ENCODE results near the gene TMEM255B.
"Not testable (repeated sequence)": the region's sequence is repeated elsewhere in the genome, so short reads cannot be mapped to it uniquely, and the experiment has no call there.

The TMEM255B gene

DNA sequence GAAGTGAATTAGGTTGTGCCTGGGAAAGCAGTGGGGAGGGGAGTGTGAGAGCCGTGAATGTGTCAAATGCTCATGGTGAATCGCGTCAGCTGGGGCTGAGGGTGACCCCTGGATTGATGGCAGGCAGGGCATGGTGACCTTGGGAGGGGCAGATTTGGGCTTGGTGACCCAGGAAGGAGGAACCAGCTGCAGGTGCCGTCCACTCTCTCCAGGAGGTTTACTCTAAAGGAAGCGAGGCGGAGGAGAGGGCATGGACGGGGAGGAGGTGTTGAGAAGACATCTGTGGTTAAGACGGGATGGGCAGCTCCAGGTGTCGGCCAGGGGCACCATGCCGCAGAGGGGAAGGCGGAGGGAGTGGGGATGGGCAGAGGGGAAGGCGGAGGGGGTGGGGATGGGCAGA, 28.7 kb downstream of the TMEM255B start:
- in situ Hi-C loops (cut with HindIII; ENCODE audit: low sequenced_read_pairs) = no loop called here
- no peak overlapping the region for H3K4me3 ChIP-seq (ENCODE audit: low read depth, low read length)
- DNase-seq (ENCODE audit: low read depth) = no peak
- TF ChIP-seq, protein P1, sequence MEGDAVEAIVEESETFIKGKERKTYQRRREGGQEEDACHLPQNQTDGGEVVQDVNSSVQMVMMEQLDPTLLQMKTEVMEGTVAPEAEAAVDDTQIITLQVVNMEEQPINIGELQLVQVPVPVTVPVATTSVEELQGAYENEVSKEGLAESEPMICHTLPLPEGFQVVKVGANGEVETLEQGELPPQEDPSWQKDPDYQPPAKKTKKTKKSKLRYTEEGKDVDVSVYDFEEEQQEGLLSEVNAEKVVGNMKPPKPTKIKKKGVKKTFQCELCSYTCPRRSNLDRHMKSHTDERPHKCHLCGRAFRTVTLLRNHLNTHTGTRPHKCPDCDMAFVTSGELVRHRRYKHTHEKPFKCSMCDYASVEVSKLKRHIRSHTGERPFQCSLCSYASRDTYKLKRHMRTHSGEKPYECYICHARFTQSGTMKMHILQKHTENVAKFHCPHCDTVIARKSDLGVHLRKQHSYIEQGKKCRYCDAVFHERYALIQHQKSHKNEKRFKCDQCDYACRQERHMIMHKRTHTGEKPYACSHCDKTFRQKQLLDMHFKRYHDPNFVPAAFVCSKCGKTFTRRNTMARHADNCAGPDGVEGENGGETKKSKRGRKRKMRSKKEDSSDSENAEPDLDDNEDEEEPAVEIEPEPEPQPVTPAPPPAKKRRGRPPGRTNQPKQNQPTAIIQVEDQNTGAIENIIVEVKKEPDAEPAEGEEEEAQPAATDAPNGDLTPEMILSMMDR (IDR thresholded peaks at IDR 0.05; ENCODE audit: low read depth, low read length, missing control alignments) = no peak

DNA sequence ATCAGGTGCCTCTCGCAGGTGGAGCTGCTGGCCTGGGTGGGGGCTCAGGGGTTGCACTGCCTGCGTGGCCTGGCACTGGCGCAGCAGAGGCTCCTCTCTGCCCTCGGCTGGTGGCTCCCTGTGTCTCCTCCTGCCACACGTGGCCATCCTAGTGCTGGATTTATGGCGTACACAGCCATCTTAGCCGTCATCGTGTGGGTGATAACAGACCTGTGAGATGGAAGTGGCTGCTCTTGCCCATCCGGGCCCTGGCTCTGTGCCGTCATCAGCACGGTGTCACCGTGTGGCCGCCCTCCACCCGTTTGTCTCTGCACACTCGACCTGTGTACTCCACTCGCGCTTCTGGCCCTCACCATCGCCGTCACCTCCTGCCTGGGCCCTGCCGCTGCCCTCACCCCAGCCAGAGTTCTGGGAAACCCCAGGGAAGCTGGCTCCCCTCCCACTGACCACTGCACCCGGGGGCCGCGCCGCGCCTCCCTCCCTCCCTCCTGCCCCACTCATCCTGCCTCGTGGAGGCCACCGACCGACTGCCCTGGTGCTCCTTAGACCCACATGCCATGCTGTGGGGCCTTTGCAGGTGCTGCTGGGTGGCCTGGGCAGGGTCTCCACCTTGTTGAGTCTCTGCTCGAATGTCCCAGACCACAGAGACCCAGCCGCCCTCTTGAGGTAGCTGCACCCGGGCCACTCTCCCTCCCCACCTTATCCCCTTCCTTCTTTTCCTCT, 29.5 kb downstream of the TMEM255B start:
- H3K4me3 ChIP-seq (ENCODE audit: low read depth, low read length) = no peak overlapping the region
- in situ Hi-C loops (cut with HindIII; ENCODE audit: low sequenced_read_pairs) = no loop called here
- DNase-seq (ENCODE audit: low read depth) = no peak
- TF ChIP-seq, protein P1 (IDR thresholded peaks at IDR 0.05; ENCODE audit: low read depth, low read length, missing control alignments) = no peak

- no peak overlapping the region for H3K4me3 ChIP-seq (ENCODE audit: low read depth, low read length)
- TF ChIP-seq, protein P1 (IDR thresholded peaks at IDR 0.05; ENCODE audit: low read depth, low read length, missing control alignments) = no peak
- in situ Hi-C loops (cut with HindIII; ENCODE audit: low sequenced_read_pairs) = no loop called here
- no peak for DNase-seq (ENCODE audit: low read depth)
Observed at GRCh38 chr13:113789167-113789566, 30.1 kb downstream of the TMEM255B start.

- H3K4me3 ChIP-seq (ENCODE audit: low read depth, low read length); in situ Hi-C loops (cut with HindIII; ENCODE audit: low sequenced_read_pairs); DNase-seq (ENCODE audit: low read depth): not testable (repeated sequence)
Observed at GRCh38 chr13:113789931-113790330, 30.9 kb downstream of the TMEM255B start.

DNA sequence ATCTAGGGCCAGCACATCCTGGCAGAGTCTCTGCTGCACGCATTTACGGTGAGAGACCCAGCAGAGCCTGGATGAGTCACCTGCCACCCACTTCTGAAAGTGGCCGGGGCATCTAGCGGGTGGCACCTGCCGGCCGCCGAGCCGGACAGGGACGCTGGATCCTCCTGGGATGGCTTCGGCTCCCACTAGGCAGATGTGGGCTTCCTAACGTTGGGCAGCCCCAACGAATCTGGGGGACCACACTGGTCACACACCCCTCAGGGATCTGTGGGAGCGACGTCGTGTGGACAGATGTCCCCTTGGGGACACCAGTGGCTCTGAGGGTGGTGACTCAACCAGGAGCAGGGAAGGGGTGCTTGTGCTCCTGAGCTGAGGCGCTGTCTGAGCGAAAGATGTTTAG, 32.2 kb downstream of the TMEM255B start:
- no peak overlapping the region for H3K4me3 ChIP-seq (ENCODE audit: low read depth, low read length)
- TF ChIP-seq, protein P1 (IDR thresholded peaks at IDR 0.05; ENCODE audit: low read depth, low read length, missing control alignments) = no peak
- in situ Hi-C loops (cut with HindIII; ENCODE audit: low sequenced_read_pairs) = no loop called here
- DNase-seq (ENCODE audit: low read depth) = no peak

- in situ Hi-C loops (cut with HindIII; ENCODE audit: low sequenced_read_pairs) = no loop called here
- no peak overlapping the region for H3K4me3 ChIP-seq (ENCODE audit: low read depth, low read length)
- TF ChIP-seq, protein P1 (IDR thresholded peaks at IDR 0.05; ENCODE audit: low read depth, low read length, missing control alignments) = no peak
- no peak for DNase-seq (ENCODE audit: low read depth)
Observed at GRCh38 chr13:113791761-113792160, 32.7 kb downstream of the TMEM255B start.

DNA sequence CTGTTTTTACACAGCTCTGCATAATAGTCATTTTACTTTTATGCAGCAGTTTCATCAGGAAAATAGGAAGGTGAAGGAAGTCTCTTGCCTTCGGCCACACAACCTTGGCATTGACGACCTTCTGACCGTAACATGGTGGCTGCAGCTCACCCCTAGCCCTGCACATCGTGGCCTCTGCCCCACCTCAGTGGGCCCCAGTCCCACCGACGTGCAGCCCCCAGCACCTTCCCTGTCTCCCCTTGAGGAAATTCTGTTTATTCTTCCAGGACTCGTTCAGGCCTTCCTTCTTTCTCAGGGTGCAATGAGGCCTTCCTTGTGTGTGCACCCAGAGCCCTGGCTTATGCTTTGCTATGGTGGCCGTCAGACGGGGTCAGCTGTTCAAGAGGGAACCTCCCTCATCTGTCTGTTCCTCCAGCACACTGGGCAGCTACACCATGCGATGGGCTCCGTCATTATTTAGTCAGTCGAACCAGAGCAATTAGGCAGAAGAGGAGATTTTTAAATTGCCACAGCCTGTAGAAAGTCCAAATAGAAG, 33.3 kb downstream of the TMEM255B start:
- no peak for DNase-seq (ENCODE audit: low read depth)
- no peak overlapping the region for H3K4me3 ChIP-seq (ENCODE audit: low read depth, low read length)
- TF ChIP-seq, protein P1 (IDR thresholded peaks at IDR 0.05; ENCODE audit: low read depth, low read length, missing control alignments) = no peak
- in situ Hi-C loops (cut with HindIII; ENCODE audit: low sequenced_read_pairs) = no loop called here
